Measurements from ENCODE around the gene CLTC. TPM values are rescaled to one million over a fixed set of nuclear protein-coding genes. Genes with fewer than 3 reads are reported as not detected.
"Not testable (repeated sequence)": the region's sequence is repeated elsewhere in the genome, so short reads cannot be mapped to it uniquely, and the experiment has no call there.

Gene CLTC
- total RNA-seq, 2 donors from 2014 or later = 179 to 220 TPM

GRCh38 chr17:59631276-59631675 lies 11.6 kb downstream of the CLTC start:
- intact Hi-C loops (cut with DNase I) = no loop called here
- no peak for DNase-seq
- ATAC-seq = no peak

- DNase-seq (no peak), ATAC-seq (no peak)
- intact Hi-C loops (cut with DNase I) = no loop called here
Measured at GRCh38 chr17:59632398-59632797, 12.7 kb downstream of the CLTC start.

DNA sequence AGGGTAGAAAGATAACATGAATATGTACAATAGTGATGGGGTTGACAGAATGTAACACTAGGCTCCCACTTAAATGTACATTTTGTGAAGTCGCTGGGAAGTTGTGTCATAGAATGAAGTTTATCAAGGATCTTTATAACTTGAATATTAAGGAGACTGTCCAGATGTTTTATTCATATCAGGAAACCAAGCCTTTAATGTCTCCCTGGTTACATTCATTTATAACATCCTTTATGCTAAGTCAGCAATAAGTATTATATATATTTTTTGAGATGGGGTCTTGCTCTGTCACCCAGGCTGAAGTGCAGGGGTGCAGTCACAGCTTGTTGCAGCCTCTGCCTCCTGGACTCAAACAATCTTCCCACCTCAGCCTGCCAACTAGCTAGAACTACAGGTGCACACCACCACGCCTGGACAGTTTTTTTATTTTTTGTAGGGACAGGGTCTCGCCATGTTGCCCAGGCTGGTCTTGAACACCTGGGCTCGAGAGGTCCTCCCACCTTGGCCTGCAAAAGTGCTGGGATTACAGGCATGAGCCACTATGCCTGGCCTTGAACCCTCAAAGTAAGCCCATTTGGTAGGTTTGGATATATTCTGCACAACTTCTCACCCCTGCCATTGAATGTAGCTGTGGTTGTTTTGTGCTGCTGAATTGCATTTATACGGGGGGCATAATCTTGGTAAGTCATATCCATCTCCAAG lies 14.1 kb downstream of the CLTC start:
- no peak for ATAC-seq
- intact Hi-C loops (cut with DNase I) = no loop called here
- no peak for DNase-seq

DNA sequence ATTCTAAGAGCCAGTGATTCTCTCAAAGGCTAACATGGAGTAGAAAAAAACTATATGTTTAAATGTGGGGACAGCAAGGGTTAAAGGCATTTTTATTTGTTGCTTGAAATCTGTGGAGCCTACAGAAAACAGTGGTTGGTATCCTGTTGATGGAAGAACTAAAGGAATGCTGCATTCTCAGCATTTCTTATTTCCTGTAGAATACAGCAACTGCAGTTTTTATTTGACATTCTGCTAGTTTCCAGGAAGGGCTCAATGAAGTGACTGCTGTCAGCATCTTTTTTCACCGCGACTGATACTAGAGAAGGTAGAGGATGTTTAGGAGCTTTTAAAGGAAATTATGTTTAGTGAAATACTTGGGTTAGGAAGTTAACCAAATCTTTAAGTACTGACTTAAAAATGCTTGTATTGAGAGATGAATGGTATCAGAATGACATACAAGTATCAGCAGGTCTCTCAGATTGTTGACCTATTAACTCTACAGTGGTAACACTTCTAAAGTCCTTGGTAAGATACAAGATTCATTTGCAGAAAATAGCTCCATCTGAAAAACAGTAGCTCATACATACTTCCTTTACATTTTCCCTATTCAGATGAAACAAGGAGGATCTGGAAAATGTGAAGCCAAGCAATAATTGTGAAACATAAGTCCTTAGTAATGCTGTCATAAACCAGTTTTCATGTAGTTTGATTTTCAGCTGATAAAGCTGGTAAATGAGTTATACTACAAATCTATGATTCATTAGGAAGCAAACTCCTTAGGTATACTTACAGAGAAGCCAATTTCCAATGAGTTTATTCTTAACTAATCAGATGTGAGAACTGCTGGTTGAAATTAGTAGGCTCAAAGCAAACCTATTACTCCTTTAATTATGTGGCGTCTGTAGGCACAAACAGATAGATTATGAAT lies 15.2 kb downstream of the CLTC start:
- ATAC-seq (peak in 1 of 2 donors; percentile 22), DNase-seq (no peak)

DNA sequence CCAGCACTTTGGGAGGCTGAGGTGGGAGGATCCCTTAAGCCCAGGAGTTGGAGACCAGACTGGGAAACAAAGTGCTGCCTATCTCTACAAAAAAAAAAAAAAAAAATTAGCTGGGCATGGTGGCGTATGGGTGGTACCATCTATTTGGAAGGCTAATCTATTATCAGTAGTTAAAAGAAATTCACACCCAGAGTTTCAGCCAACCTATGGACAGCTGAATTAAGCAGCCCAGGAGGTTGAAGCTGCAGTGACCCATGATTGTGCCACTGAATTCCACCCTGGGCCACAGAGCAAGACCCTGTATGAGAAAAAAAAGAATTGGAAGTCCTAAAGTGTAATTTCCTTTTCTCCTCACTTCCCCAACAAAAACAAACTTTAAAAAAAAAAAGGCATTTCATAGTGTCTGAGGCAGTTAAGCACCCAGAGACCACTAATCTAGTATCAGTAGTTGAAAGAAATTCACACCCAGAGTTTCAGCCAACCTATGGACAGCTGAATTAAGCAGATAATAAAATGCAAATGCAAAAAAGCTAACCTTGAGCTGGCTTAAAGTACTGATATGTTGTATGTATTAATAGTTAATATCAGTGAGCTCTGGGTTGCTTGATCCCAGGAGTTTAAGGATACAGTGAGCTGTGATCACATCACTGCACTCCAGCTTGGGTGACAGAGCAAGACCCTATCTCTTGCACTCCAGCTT lies 18.1 kb downstream of the CLTC start:
- ATAC-seq = no peak
- intact Hi-C loops (cut with DNase I) = no loop called here
- no peak for DNase-seq

More for the DNA sequence above, 15.2 kb downstream of the CLTC start:
- intact Hi-C loops (cut with DNase I) = no loop called here

GRCh38 chr17:59638553-59638952 lies 18.9 kb downstream of the CLTC start:
- DNase-seq (no peak), ATAC-seq (peak in 1 of 2 donors; percentile 32)
- intact Hi-C loops (cut with DNase I) = no loop called here

DNA sequence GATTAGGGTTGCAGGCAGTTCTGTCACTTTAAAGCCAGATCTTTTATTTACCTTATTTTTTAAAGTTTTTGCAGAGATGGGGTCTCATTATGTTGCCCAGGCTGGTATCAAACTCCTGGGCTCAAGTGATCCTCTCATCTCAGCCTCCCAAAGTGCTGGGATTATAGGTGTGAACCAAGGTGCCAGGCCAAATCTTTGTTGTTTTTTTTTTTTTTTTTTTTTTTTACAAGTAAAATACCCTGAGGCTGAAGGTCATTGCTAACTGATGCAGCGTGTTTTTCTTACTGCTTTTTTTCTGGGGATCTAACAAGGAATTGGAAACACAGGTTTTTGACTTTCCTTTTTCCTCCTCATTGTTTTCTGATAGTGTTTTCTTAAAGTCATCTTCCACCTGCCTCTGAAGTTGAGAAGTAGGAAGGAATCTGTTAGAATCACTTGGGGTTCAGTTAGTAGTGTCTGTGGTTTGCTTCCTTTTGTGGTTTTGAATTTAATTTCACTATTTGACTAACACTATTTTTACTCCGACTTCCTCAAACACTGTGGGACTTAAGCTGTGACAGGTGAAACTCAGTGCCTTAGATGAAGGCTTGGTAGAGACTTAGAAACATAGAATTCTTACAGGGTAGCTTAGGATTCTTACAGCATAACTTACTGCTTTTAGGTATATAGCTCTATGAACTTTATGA lies 22.2 kb downstream of the CLTC start:
- intact Hi-C loops (cut with DNase I) = no loop called here
- ATAC-seq (no peak), DNase-seq (no peak)

GRCh38 chr17:59642565-59642964 lies 22.9 kb downstream of the CLTC start:
- no peak for DNase-seq
- ATAC-seq = no peak
- intact Hi-C loops (cut with DNase I) = no loop called here

DNA sequence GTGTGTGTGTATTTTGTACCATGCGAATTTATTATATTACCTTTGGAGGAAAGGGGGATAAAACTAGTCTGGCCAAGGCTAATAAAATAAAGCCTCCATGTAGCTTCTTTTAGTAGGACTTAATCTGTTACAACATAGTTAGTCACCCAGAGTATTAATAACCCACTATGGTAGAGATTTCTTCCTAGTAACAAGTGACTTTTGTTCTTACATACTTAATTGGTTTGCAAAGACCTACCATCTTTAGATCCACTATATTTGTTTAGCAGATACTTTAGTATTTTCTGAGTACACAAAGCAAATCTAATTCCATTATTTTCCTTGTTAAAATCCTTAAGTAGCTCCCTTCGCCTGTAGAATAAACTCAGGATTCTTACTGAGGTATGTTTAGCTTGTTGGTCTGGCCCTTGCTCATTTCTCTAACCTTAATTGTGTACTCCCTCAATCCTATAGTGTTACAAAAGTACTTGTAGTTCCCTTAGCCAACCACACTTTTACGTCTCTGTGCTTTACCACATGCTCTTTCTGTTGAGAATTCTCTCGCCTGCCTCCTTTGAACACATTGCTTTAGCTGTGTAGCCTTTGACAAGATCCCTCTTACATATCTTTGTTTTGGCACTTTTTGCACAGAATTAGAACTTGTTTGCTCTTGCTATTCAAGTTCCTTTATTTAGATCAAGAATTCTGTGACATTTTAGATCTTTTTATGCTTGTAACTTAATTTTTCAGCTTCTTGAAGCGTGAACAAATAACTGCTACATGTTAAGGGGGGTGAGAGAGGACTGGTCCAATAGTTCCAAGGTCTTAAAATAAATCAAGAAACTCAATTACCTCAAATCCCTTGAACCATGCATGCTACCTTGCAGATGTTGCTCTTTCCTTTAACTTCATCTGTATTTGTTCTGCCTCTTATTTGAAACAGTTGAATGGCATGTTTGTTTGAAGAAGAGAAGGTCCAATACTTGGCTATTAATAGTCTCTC lies 23.8 kb downstream of the CLTC start:
- DNase-seq (no peak), ATAC-seq (peak in 1 of 2 donors; percentile 42)
- intact Hi-C loops (cut with DNase I) = no loop called here

GRCh38 chr17:59647288-59647687 lies 27.6 kb downstream of the CLTC start:
- intact Hi-C loops (cut with DNase I) = no loop called here
- no peak for DNase-seq
- no peak for ATAC-seq

DNA sequence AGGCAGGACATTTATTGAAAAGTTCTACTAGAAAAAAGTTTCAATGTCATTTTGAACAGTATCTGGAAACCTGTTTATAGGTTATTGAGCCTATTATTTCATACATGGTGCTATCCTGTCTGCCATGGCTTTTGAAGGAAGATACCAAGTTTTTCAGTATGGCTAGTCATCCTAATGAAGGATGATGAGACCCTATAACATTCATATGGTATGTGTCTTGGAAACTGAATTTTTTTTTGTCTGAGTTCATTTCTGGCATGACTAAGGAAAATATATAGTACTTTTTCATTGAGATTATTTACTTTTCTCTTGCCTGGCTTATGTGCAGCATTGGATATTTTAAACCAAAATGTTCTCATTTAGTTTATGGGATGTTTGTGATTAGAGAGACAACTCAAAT lies 30.2 kb downstream of the CLTC start:
- intact Hi-C loops (cut with DNase I) = no loop called here
- DNase-seq (no peak), ATAC-seq (no peak)

DNA sequence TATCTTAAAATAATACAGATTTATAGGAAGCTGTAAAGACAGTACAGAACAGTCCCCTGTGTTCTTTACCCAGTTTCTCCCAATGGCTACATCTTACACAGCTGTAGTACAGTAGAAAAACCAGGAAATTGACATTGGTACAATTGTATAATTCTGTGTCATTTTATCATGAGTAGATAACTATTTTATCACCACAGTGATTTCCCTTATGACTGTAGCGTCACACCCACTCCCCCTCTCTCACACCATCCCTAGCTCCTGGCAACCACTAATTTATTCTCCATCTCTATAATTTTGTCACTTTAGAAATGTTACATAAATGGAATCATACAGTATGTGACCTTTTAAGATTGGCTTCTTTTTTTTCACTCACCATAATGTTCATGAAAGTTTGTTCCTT lies 30.9 kb downstream of the CLTC start:
- DNase-seq = no peak
- intact Hi-C loops (cut with DNase I) = no loop called here
- no peak for ATAC-seq

DNA sequence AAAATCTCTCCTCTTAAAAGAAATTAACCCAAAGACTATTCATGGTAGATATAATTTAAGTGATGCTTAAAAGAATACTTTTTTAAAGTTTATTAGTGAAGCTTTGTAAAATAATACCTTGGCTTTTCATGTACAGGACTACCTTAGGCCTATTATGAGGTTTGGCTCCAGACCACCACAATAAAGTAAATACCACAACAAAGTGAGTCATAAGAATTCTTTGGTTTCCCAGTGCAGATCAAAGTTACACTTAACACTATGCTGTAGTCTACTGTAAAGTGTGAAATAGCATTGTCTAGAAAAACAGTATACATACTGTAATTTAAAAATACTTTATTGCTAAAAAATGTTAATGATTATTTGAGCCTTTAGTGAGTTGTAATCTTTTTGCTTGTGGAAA lies 31.7 kb downstream of the CLTC start:
- intact Hi-C loops (cut with DNase I) = no loop called here
- DNase-seq = no peak
- ATAC-seq = no peak

DNA sequence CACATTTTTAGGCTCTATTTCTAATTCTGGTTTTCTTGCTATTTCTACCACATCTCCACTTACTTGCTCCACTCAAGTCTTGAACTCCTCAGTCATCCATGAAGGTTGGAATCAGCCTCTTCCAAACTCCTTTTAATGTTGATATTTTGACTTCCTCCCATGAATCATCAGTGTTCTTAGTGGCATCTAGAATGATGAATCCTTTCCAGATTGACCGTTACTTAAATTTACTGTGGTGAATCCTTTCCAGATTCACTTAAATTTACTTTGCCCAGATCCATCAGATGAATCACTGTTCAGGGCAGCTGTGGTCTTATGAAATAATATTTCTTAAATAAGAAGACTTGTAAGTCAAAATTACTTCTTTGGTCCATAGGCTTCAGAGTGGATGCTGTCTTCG lies 32.4 kb downstream of the CLTC start:
- DNase-seq (no peak), ATAC-seq (no peak)
- intact Hi-C loops (cut with DNase I) = no loop called here

- ATAC-seq; DNase-seq; intact Hi-C loops (cut with DNase I): not testable (repeated sequence)
Measured at GRCh38 chr17:59656624-59657023, 36.9 kb downstream of the CLTC start.

DNA sequence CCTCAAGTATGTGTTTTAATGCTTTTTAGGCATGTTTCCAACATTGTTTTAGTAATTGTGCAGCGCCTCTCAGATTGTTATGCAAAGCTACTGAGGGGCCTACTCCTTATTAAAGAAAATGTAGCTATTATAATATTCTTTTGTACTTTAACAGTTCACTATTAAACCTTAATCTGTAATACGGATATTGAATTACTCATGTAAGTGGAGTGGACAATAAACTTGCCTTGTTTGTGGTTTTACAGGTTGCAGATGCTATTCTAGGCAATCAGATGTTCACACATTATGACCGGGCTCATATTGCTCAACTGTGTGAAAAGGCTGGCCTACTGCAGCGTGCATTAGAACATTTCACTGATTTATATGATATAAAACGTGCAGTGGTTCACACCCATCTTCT lies 46.5 kb downstream of the CLTC start:
- no peak for DNase-seq
- intact Hi-C loops (cut with DNase I) = no loop called here
- no peak for ATAC-seq

GRCh38 chr17:59668816-59669215 lies 49.1 kb downstream of the CLTC start:
- intact Hi-C loops (cut with DNase I) = no loop called here
- peak; percentile 15 to 77 for ATAC-seq

DNA sequence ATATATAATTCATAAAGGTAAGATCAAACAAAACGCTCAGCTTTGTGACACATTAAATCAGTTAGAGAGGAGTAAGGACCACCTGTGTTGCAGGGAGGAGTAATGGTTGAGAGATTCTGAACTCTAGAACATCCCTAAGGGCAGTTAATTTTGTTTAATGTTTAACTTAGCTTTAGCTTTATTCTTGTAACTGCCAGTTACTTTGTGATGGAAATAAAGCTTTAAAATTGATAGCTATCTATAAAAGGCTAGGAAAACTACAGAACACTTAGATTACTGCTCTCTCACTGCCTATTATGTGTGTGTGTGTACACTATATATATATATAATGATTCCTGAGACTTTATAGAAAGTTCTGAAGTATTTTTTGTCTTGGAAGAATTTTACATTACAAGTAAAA lies 49.7 kb downstream of the CLTC start:
- intact Hi-C loops (cut with DNase I) = no loop called here
- DNase-seq (no peak), ATAC-seq (no peak)

More at GRCh38 chr17:59668816-59669215, 49.1 kb downstream of the CLTC start:
- DNase-seq = no peak
